Measurements from ENCODE around the gene RAB3D. TPM values are rescaled to one million over a fixed set of nuclear protein-coding genes. Genes with fewer than 3 reads are reported as not detected.
"Not testable (repeated sequence)": the region's sequence is repeated elsewhere in the genome, so short reads cannot be mapped to it uniquely, and the experiment has no call there.

The RAB3D gene
- polyA plus RNA-seq, 1 donor: 82.9 TPM

GRCh38 chr19:11379269-11379845 is 39.9 kb upstream of the RAB3D start:
- not testable (repeated sequence) for H3K4me3 ChIP-seq (ENCODE audit: low read length); H3K27ac ChIP-seq (ENCODE audit: low read length); H3K36me3 ChIP-seq (ENCODE audit: control insufficient read depth, insufficient read depth, low read length); H3K9me3 ChIP-seq (ENCODE audit: control insufficient read depth, low read depth, low read length); DNase-seq
- H3K4me1 ChIP-seq (ENCODE audit: control insufficient read depth, insufficient read depth, low read length): peaks cover 35% of the 10 kb centered on the region
- peaks cover 15% of the 10 kb centered on the region for H3K27me3 ChIP-seq (ENCODE audit: control insufficient read depth, insufficient read depth, low read length)
- WGBS (ENCODE audit: insufficient coverage, low lambda C conversion rate): no CpG with 5 or more reads among the region's 14 CpGs

DNA sequence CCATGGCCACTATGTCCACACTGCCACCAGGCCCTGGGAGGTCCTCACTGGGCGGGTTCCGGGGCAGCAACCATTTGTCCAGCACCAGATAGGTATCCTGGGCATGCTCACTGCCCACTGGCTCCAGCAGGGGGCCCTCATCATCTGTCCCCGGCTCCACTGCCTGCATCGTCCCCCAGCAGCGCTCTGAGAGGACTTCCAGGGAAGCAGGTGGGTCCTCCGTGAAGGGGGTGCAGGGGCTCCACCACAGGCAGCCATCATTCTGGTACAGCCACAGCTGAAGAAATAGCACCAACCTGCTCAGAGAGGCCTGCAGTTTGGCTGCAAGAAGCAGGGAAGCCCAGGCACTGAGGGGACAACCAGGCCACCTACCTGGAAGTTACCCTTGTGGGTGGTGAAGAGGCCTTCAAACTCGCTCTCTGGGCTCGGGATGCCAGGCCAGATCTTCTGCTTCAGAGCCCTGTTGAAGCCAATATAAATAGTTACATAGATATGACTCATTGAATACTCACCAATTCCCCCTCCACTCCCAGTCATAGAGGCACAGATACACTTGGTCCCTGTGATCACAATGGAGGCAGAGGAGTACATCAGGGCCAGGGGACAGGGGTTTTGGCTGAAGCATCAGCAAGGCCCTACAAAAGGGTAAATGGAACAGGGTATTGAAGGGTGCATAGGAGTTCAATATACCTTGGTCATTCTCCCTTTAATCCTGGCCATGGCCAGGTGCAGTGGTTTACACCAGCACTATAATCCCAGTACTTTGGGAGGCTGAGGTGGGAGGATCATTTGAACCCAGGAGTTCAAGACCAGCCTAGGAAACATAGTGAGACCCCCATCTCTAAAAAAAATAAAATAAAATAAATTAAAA is 39.1 kb upstream of the RAB3D start:
- no CpG with 5 or more reads among the region's 8 CpGs for WGBS (ENCODE audit: insufficient coverage, low lambda C conversion rate)
- H3K9me3 ChIP-seq (ENCODE audit: control insufficient read depth, low read depth, low read length): peaks cover 4% of the 10 kb centered on the region
- H3K4me1 ChIP-seq (ENCODE audit: control insufficient read depth, insufficient read depth, low read length): peaks cover 35% of the 10 kb centered on the region
- peak in 1 of 2 donors; percentile 37 for DNase-seq
- peaks cover 5% of the 10 kb centered on the region for H3K36me3 ChIP-seq (ENCODE audit: control insufficient read depth, insufficient read depth, low read length)
- H3K27me3 ChIP-seq (ENCODE audit: control insufficient read depth, insufficient read depth, low read length): peaks cover 12% of the 10 kb centered on the region
- H3K27ac ChIP-seq (ENCODE audit: low read length): no peak overlapping the region
- no peak overlapping the region for H3K4me3 ChIP-seq (ENCODE audit: low read length)

- DNase-seq: no peak
- H3K27ac ChIP-seq (ENCODE audit: low read length): no peak overlapping the region
- H3K9me3 ChIP-seq (ENCODE audit: control insufficient read depth, low read depth, low read length): no peaks in the 10 kb centered on the region
- peaks cover 5% of the 10 kb centered on the region for H3K36me3 ChIP-seq (ENCODE audit: control insufficient read depth, insufficient read depth, low read length)
- H3K4me3 ChIP-seq (ENCODE audit: low read length): no peak overlapping the region
- WGBS (ENCODE audit: insufficient coverage, low lambda C conversion rate): no CpG with 5 or more reads among the region's 3 CpGs
- peaks cover 6% of the 10 kb centered on the region for H3K27me3 ChIP-seq (ENCODE audit: control insufficient read depth, insufficient read depth, low read length)
- H3K4me1 ChIP-seq (ENCODE audit: control insufficient read depth, insufficient read depth, low read length): peaks cover 29% of the 10 kb centered on the region
Measured at GRCh38 chr19:11377756-11378155, 38.3 kb upstream of the RAB3D start.

GRCh38 chr19:11377237-11377636 is 37.8 kb upstream of the RAB3D start:
- Histone ChIP-seq H3K27ac (ENCODE audit: low read length) (no peak overlapping the region), H3K9me3 (ENCODE audit: control insufficient read depth, low read depth, low read length) (no peaks in the 10 kb centered on the region), H3K36me3 (ENCODE audit: control insufficient read depth, insufficient read depth, low read length) (peaks cover 5% of the 10 kb centered on the region), H3K4me3 (ENCODE audit: low read length) (no peak overlapping the region), H3K27me3 (ENCODE audit: control insufficient read depth, insufficient read depth, low read length) (peaks cover 4% of the 10 kb centered on the region), H3K4me1 (ENCODE audit: control insufficient read depth, insufficient read depth, low read length) (peaks cover 28% of the 10 kb centered on the region)
- peak in 1 of 2 donors; percentile 49 for DNase-seq

GRCh38 chr19:11375143-11375948 is 35.9 kb upstream of the RAB3D start:
- WGBS (ENCODE audit: insufficient coverage, low lambda C conversion rate): 0% methylated on average over 1 of the region's 27 CpGs
- H3K36me3 ChIP-seq (ENCODE audit: control insufficient read depth, insufficient read depth, low read length): peaks cover 5% of the 10 kb centered on the region
- no peaks in the 10 kb centered on the region for H3K27me3 ChIP-seq (ENCODE audit: control insufficient read depth, insufficient read depth, low read length)
- peaks cover 16% of the 10 kb centered on the region for H3K4me1 ChIP-seq (ENCODE audit: control insufficient read depth, insufficient read depth, low read length)
- H3K27ac ChIP-seq (ENCODE audit: low read length): peak overlapping the region; percentile 93
- no peaks in the 10 kb centered on the region for H3K9me3 ChIP-seq (ENCODE audit: control insufficient read depth, low read depth, low read length)
- peak in 1 of 2 donors; percentile 70 for DNase-seq
- H3K4me3 ChIP-seq (ENCODE audit: low read length): peak overlapping the region; percentile 71

DNA sequence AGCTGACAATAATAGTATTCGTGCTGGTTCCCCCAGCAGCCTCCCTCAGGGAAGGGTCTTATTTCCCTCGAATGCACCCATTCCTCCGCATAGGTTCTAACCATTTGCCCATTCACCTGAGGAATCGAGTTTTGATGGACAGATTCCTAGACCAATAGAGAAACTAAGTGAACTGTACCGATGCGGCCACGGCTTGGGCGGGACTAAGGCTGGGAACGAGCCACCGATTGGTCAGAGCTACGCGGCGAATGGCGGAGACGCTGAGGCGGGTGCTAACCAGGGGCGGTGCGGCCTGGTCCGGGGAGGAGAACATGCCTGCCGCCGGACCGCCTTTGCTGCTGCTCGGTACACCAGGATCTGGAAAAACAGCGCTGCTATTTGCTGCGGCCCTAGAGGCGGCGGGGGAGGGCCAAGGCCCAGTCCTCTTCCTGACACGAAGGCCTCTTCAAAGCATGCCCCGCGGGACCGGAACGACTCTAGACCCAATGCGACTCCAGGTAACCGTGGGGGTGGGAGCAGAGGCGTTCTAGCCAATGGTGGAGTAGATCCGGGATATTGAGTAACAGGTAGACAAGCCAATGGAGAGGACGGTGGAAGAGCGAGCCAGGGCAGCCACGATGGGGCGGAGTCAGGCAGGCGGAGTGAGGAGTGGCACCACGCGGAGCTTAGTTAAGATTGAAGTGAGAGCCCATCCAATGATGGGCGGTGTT is 35.1 kb upstream of the RAB3D start, which contains the start of gene SWSAP1:
Gene SWSAP1, plus strand, starts transcription at position 234 of the 710 bp plus-strand sequence. Its CDS starts 15 bp downstream, at position 249.
- peak within 1 kb of the TSS; percentile 71 for H3K4me3 ChIP-seq (ENCODE audit: low read length)
- peak; percentile 99 to 100 for DNase-seq
- peaks cover 5% of the 10 kb centered on the region for H3K36me3 ChIP-seq (ENCODE audit: control insufficient read depth, insufficient read depth, low read length)
- peak within 1 kb of the TSS; percentile 93 for H3K27ac ChIP-seq (ENCODE audit: low read length)
- H3K4me1 ChIP-seq (ENCODE audit: control insufficient read depth, insufficient read depth, low read length): peaks cover 13% of the 10 kb centered on the region
- no CpG with 5 or more reads among the region's 44 CpGs for WGBS (ENCODE audit: insufficient coverage, low lambda C conversion rate)
- H3K27me3 ChIP-seq (ENCODE audit: control insufficient read depth, insufficient read depth, low read length): no peaks in the 10 kb centered on the region
- no peaks in the 10 kb centered on the region for H3K9me3 ChIP-seq (ENCODE audit: control insufficient read depth, low read depth, low read length)

DNA sequence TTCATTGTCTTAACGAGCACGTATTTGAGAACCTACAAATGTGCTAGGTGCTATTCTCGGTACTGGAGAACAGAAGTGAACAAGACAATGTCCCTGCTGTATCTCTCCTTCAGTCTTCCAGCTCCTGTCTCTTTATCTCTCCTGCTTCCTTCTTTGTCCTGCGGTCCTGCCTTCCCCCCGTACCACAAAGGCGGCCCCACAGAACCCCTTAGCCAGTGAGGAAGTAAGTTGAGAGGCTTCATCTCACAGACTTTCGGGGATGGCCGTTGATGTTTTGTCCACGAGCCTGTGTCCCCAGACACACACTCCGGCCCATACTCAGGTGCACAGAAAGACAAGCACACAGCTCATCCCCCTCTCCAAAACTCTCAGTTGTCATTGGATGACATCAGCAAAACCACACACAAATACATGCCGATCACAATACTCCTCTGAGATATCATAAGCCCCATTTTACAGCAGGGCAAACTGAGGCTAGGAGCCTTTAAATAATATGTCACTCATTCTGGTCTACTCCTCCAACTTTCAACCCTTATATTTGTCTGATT is 34.5 kb upstream of the RAB3D start:
- WGBS (ENCODE audit: insufficient coverage, low lambda C conversion rate): no CpG with 5 or more reads among the region's 11 CpGs
- H3K27me3 ChIP-seq (ENCODE audit: control insufficient read depth, insufficient read depth, low read length): no peaks in the 10 kb centered on the region
- peaks cover 13% of the 10 kb centered on the region for H3K4me1 ChIP-seq (ENCODE audit: control insufficient read depth, insufficient read depth, low read length)
- H3K36me3 ChIP-seq (ENCODE audit: control insufficient read depth, insufficient read depth, low read length): peaks cover 5% of the 10 kb centered on the region
- DNase-seq: no peak
- peak overlapping the region; percentile 71 for H3K4me3 ChIP-seq (ENCODE audit: low read length)
- H3K9me3 ChIP-seq (ENCODE audit: control insufficient read depth, low read depth, low read length): no peaks in the 10 kb centered on the region
- H3K27ac ChIP-seq (ENCODE audit: low read length): peak overlapping the region; percentile 93

DNA sequence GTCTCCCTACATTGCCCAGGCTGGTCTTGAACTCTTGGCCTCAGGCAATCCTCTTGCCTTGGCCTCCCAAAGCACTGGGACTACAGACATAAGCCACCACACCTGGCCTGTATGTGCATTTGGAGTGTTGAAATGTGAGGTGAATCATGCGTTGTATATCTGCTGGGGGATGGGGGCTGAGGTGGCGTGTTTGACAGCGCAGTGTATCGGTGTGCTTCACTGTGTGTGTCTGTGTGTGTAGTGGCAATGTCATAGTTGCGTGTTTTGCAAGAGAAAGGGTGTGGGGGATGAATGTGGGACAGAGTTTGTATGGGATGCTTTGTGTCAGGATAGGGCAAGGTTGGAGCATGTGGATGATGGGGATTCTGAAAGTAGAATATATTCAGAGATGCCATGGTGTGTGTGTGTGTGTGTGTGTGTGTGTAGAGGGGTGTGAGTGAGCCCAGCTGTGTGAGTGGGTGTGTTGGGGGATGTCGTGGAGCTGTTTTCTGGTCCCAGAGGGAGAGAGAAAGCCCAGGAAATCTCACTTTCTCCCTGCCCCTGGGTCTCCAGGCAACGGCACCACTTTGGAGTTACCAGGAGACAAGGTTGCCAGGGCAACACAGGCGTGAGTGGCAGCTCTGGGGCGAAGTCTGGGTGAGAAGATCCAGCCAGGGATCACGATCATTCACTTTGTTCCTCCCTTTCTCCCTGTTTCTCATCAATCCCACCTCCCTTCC is 33.9 kb upstream of the RAB3D start:
- Histone ChIP-seq H3K4me3 (ENCODE audit: low read length) (no peak overlapping the region), H3K27ac (ENCODE audit: low read length) (peak overlapping the region; percentile 93)
- DNase-seq: peak in 1 of 2 donors; percentile 73

DNA sequence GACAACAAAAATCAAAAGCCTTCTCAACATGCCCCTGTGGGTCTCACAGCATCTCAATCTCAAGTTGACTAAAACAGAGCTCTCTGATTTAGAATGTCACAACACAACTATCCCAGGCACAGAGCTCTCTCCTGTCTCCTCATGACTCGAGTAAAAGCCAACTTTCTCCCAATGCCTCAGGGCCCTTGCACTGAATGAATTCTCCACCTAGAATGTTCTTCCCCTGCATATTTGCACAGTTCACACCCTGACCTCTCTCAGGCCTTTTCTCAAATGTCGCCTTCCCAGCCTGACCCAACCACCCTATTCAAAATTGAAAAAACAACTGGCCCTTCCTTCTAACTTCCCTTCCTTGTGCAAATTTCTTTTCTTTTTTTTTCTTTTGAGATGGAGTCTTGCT is 31.3 kb upstream of the RAB3D start:
- 100% methylated on average over 1 of the region's 2 CpGs for WGBS (ENCODE audit: insufficient coverage, low lambda C conversion rate)
- peaks cover 7% of the 10 kb centered on the region for H3K36me3 ChIP-seq (ENCODE audit: control insufficient read depth, insufficient read depth, low read length)
- H3K4me3 ChIP-seq (ENCODE audit: low read length): no peak overlapping the region
- H3K27ac ChIP-seq (ENCODE audit: low read length): no peak overlapping the region
- DNase-seq: no peak
- H3K9me3 ChIP-seq (ENCODE audit: control insufficient read depth, low read depth, low read length): no peaks in the 10 kb centered on the region
- H3K4me1 ChIP-seq (ENCODE audit: control insufficient read depth, insufficient read depth, low read length): peaks cover 12% of the 10 kb centered on the region
- no peaks in the 10 kb centered on the region for H3K27me3 ChIP-seq (ENCODE audit: control insufficient read depth, insufficient read depth, low read length)

More for the DNA sequence above, 33.9 kb upstream of the RAB3D start:
- H3K4me1 ChIP-seq (ENCODE audit: control insufficient read depth, insufficient read depth, low read length): peaks cover 13% of the 10 kb centered on the region
- H3K9me3 ChIP-seq (ENCODE audit: control insufficient read depth, low read depth, low read length): no peaks in the 10 kb centered on the region
- peaks cover under 1% of the 10 kb centered on the region for H3K36me3 ChIP-seq (ENCODE audit: control insufficient read depth, insufficient read depth, low read length)
- whole genome bisulfite sequencing (ENCODE audit: insufficient coverage, low lambda C conversion rate): 60% methylated on average over 1 of the region's 10 CpGs
- H3K27me3 ChIP-seq (ENCODE audit: control insufficient read depth, insufficient read depth, low read length): no peaks in the 10 kb centered on the region

Data from large intestine (tissue), 3 donors.